Nephron progenitor cell (in vitro differentiated cells): ENCODE results near the gene TMEM87B.
"Not testable (repeated sequence)": the region's sequence is repeated elsewhere in the genome, so short reads cannot be mapped to it uniquely, and the experiment has no call there.

Source experiments
- DNase-seq: peaks from one replicate; pipeline ENCODE4 v3.0.0; 2021
- H3K27ac Mint-ChIP-seq: 2 replicates; pipeline ENCODE4 v1.8.0; 2021; ENCODE audit warnings: mild to moderate bottlenecking, moderate library complexity, mixed read lengths
- H3K27me3 Mint-ChIP-seq: 2 replicates; pipeline ENCODE4 v1.8.0; 2021; ENCODE audit warnings: mild to moderate bottlenecking, low read depth, mixed read lengths; ENCODE audit not compliant: poor library complexity
- H3K36me3 Mint-ChIP-seq: 2 replicates; pipeline ENCODE4 v1.8.0; 2021; ENCODE audit warnings: low read depth, mixed read lengths
- H3K4me1 Mint-ChIP-seq: 2 replicates; pipeline ENCODE4 v1.8.0; 2021; ENCODE audit warnings: mixed read lengths
- H3K4me3 Mint-ChIP-seq: 2 replicates; pipeline ENCODE4 v1.8.0; 2021; ENCODE audit warnings: mild to moderate bottlenecking, moderate library complexity, mixed read lengths
- H3K9me3 Mint-ChIP-seq: 2 replicates; pipeline ENCODE4 v1.8.0; 2021; ENCODE audit warnings: mild to moderate bottlenecking, moderate library complexity, mixed read lengths
- CTCF ChIP-seq: fragments of 200-600 bp; sonication (generic); IDR thresholded peaks from 2 replicates; pipeline ENCODE4 v1.5.0; 2021; ENCODE audit warnings: antibody characterized with exemption

TMEM87B gene

GRCh38 chr2:112065486-112065885 lies 10.4 kb downstream of the TMEM87B start:
- H3K4me3 Mint-ChIP-seq: no peak overlapping the region
- H3K36me3 Mint-ChIP-seq: peaks cover 90% of the 10 kb centered on the region
- H3K27ac Mint-ChIP-seq: no peak overlapping the region
- no peak for TF ChIP-seq CTCF
- no peak for DNase-seq
- H3K9me3 Mint-ChIP-seq: peaks cover 26% of the 10 kb centered on the region
- no peaks in the 10 kb centered on the region for H3K4me1 Mint-ChIP-seq
- H3K27me3 Mint-ChIP-seq: peaks cover 2% of the 10 kb centered on the region

GRCh38 chr2:112065966-112066365 lies 10.9 kb downstream of the TMEM87B start:
- H3K27ac Mint-ChIP-seq: no peak overlapping the region
- H3K4me1 Mint-ChIP-seq: no peaks in the 10 kb centered on the region
- DNase-seq: no peak
- peaks cover 2% of the 10 kb centered on the region for H3K27me3 Mint-ChIP-seq
- no peak overlapping the region for H3K4me3 Mint-ChIP-seq
- TF ChIP-seq CTCF: no peak
- peaks cover 31% of the 10 kb centered on the region for H3K9me3 Mint-ChIP-seq
- peaks cover 95% of the 10 kb centered on the region for H3K36me3 Mint-ChIP-seq

- H3K27ac Mint-ChIP-seq, H3K4me1 Mint-ChIP-seq, H3K4me3 Mint-ChIP-seq, H3K27me3 Mint-ChIP-seq, DNase-seq: not testable (repeated sequence)
- peaks cover 62% of the 10 kb centered on the region for H3K9me3 Mint-ChIP-seq
- H3K36me3 Mint-ChIP-seq: peaks cover 96% of the 10 kb centered on the region
Observed at GRCh38 chr2:112069794-112070193, 14.7 kb downstream of the TMEM87B start.

- Mint-ChIP-seq H3K9me3 (peaks cover 55% of the 10 kb centered on the region), H3K4me3 (no peak overlapping the region), H3K27me3 (no peaks in the 10 kb centered on the region), H3K27ac (no peak overlapping the region), H3K36me3 (peaks cover 86% of the 10 kb centered on the region), H3K4me1 (no peaks in the 10 kb centered on the region)
- no peak for DNase-seq
- no peak for TF ChIP-seq CTCF
Observed at GRCh38 chr2:112073875-112074274, 18.8 kb downstream of the TMEM87B start.

GRCh38 chr2:112074506-112074905 lies 19.4 kb downstream of the TMEM87B start:
- H3K4me3 Mint-ChIP-seq: no peak overlapping the region
- H3K27ac Mint-ChIP-seq: no peak overlapping the region
- no peak for DNase-seq
- no peak for TF ChIP-seq CTCF
- no peaks in the 10 kb centered on the region for H3K27me3 Mint-ChIP-seq
- H3K9me3 Mint-ChIP-seq: peaks cover 50% of the 10 kb centered on the region
- peaks cover 86% of the 10 kb centered on the region for H3K36me3 Mint-ChIP-seq
- no peaks in the 10 kb centered on the region for H3K4me1 Mint-ChIP-seq

GRCh38 chr2:112075490-112076260 lies 20.6 kb downstream of the TMEM87B start:
- no peak for DNase-seq
- H3K9me3 Mint-ChIP-seq: peaks cover 38% of the 10 kb centered on the region
- H3K27ac Mint-ChIP-seq: no peak overlapping the region
- no peaks in the 10 kb centered on the region for H3K4me1 Mint-ChIP-seq
- H3K36me3 Mint-ChIP-seq: peaks cover 80% of the 10 kb centered on the region
- TF ChIP-seq CTCF: no peak
- H3K4me3 Mint-ChIP-seq: no peak overlapping the region
- H3K27me3 Mint-ChIP-seq: no peaks in the 10 kb centered on the region
